Progenitor cell of endocrine pancreas (in vitro differentiated cells): ENCODE results near the gene CFTR. TPM values are rescaled to one million over a fixed set of nuclear protein-coding genes. Genes with fewer than 3 reads are reported as not detected.
A peak's percentile ranks its signal among the peaks of the same experiment; 100 is the strongest.
"Not testable (repeated sequence)": the region's sequence is repeated elsewhere in the genome, so short reads cannot be mapped to it uniquely, and the experiment has no call there.

Experiments used
- DNase-seq: peaks from one replicate; pipeline ENCODE4 v3.0.0; 2021; ENCODE audit warnings: low spot score; ENCODE audit not compliant: unreplicated experiment
- H3K27ac Mint-ChIP-seq: 2 replicates; pipeline ENCODE4 v1.8.0; 2021; ENCODE audit warnings: mild to moderate bottlenecking, moderate library complexity, mixed read lengths
- H3K27me3 Mint-ChIP-seq: 2 replicates; pipeline ENCODE4 v1.8.0; 2021; ENCODE audit warnings: mixed read lengths
- H3K36me3 Mint-ChIP-seq: 2 replicates; pipeline ENCODE4 v1.8.0; 2022; ENCODE audit warnings: mixed read lengths; ENCODE audit not compliant: insufficient read depth
- H3K4me1 Mint-ChIP-seq: 2 replicates; pipeline ENCODE4 v1.8.0; 2021; ENCODE audit warnings: low read depth, mixed read lengths
- H3K4me3 Mint-ChIP-seq: 2 replicates; pipeline ENCODE4 v1.8.0; 2021; ENCODE audit warnings: low read depth, mild to moderate bottlenecking, moderate library complexity, mixed read lengths
- H3K9me3 Mint-ChIP-seq: 2 replicates; pipeline ENCODE4 v1.8.0; 2021; ENCODE audit warnings: low read depth, mixed read lengths
- total RNA-seq: library from RNA; stranded (reverse); gene quantifications from 2 replicates; pipeline ENCODE4 v1.2.1, GENCODE V29; 2021
- TF ChIP-seq, protein P1 (sequence below): fragments of 200-600 bp; sonication (generic); IDR thresholded peaks from one replicate; pipeline ENCODE4 v1.5.0; 2021; ENCODE audit warnings: antibody characterized with exemption, mild to moderate bottlenecking; ENCODE audit not compliant: unreplicated experiment

Gene CFTR
- total RNA-seq, 1 donor from 2014 or later = 6.6 TPM

DNA sequence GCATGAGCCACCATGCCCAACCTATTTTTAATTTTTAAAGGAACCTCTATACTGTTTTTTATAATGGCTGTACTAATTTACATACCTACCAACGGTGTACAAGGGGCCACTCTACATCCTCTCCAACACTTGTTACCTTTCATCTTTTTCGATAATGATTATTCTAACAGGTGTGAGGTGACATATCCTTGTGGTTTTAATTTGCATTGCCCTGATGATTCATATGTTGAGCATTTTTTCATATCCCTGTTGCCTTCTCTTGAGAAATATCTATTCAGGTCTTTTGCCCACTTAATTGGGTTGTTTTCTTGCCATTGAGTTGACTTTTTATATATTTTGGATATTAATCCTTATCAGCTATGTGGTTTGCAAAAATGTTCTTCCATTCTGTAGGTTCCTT is 226.4 kb downstream of the CFTR start:
- no peak overlapping the region for H3K27ac Mint-ChIP-seq
- H3K27me3 Mint-ChIP-seq = no peaks in the 10 kb centered on the region
- DNase-seq = no peak
- H3K4me1 Mint-ChIP-seq = no peaks in the 10 kb centered on the region
- H3K4me3 Mint-ChIP-seq = no peak overlapping the region
- TF ChIP-seq, protein P1, sequence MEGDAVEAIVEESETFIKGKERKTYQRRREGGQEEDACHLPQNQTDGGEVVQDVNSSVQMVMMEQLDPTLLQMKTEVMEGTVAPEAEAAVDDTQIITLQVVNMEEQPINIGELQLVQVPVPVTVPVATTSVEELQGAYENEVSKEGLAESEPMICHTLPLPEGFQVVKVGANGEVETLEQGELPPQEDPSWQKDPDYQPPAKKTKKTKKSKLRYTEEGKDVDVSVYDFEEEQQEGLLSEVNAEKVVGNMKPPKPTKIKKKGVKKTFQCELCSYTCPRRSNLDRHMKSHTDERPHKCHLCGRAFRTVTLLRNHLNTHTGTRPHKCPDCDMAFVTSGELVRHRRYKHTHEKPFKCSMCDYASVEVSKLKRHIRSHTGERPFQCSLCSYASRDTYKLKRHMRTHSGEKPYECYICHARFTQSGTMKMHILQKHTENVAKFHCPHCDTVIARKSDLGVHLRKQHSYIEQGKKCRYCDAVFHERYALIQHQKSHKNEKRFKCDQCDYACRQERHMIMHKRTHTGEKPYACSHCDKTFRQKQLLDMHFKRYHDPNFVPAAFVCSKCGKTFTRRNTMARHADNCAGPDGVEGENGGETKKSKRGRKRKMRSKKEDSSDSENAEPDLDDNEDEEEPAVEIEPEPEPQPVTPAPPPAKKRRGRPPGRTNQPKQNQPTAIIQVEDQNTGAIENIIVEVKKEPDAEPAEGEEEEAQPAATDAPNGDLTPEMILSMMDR = no peak
- no peaks in the 10 kb centered on the region for H3K36me3 Mint-ChIP-seq
- peaks cover 5% of the 10 kb centered on the region for H3K9me3 Mint-ChIP-seq

DNA sequence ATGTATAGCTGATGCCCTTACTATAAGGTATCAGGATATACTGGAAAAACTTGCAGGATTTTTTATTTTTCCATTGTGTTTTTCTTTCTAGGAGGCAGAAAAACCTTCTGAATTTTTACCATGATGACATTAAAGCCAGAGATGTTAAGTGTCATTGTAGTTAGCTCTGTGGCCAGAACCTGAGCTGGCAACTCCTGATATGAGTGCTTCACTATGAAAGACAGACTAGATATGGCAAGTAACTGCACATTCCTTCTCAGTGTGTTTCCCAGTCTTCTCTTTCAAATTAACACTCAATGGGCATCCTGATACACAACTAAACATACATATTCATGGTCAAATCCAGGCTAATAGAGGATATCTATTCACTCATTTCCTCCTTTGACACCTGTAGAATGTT is 227.3 kb downstream of the CFTR start:
- no peaks in the 10 kb centered on the region for H3K36me3 Mint-ChIP-seq
- no peak for DNase-seq
- peaks cover 5% of the 10 kb centered on the region for H3K9me3 Mint-ChIP-seq
- H3K27ac Mint-ChIP-seq = no peak overlapping the region
- TF ChIP-seq, protein P1 = no peak
- H3K4me3 Mint-ChIP-seq = no peak overlapping the region
- no peaks in the 10 kb centered on the region for H3K27me3 Mint-ChIP-seq
- H3K4me1 Mint-ChIP-seq = no peaks in the 10 kb centered on the region

DNA sequence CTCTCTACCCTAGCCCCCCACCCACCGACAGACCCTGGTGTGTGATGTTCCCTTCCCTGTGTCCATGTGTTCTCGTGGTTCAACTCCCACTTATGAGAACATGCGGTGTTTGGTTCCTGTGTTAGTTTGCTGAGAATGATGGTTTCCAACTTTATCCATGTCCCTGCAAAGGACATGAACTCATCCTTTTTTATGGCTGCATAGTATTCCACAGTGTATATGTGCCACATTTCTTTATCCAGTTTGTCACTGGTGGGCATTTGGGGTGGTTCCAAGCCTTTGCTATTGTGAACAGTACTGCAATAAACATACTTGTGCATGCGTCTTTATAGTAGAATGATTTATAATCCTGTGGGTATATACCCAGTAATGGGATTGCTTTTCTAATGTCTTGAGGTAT is 228.3 kb downstream of the CFTR start:
- H3K4me3 Mint-ChIP-seq, H3K27ac Mint-ChIP-seq, DNase-seq, H3K9me3 Mint-ChIP-seq, H3K36me3 Mint-ChIP-seq, H3K27me3 Mint-ChIP-seq, H3K4me1 Mint-ChIP-seq: not testable (repeated sequence)

DNA sequence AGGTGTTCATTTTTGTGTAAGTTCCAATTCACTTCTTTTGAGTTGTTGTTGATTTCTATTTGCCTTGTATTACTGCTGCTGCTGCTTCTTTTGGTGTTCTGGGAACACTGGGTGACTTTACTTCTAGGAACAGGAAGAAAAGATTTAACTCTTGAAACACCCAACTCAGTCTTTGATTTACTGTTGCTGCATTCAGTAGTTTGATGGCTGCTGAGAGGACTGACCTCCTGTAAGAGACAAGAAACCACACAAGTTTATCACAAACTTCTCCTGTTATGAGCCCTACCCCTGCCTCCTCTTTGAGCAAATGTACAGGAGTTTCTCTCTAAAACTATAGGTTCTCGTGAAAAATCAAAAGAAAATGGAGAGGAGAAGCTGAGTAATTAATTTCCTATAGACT is 231.7 kb downstream of the CFTR start:
- peak overlapping the region; percentile 31 for H3K27ac Mint-ChIP-seq
- DNase-seq = no peak
- peaks cover 4% of the 10 kb centered on the region for H3K4me1 Mint-ChIP-seq
- H3K27me3 Mint-ChIP-seq = no peaks in the 10 kb centered on the region
- TF ChIP-seq, protein P1 = no peak
- H3K36me3 Mint-ChIP-seq = no peaks in the 10 kb centered on the region
- H3K4me3 Mint-ChIP-seq = no peak overlapping the region
- peaks cover 2% of the 10 kb centered on the region for H3K9me3 Mint-ChIP-seq

DNA sequence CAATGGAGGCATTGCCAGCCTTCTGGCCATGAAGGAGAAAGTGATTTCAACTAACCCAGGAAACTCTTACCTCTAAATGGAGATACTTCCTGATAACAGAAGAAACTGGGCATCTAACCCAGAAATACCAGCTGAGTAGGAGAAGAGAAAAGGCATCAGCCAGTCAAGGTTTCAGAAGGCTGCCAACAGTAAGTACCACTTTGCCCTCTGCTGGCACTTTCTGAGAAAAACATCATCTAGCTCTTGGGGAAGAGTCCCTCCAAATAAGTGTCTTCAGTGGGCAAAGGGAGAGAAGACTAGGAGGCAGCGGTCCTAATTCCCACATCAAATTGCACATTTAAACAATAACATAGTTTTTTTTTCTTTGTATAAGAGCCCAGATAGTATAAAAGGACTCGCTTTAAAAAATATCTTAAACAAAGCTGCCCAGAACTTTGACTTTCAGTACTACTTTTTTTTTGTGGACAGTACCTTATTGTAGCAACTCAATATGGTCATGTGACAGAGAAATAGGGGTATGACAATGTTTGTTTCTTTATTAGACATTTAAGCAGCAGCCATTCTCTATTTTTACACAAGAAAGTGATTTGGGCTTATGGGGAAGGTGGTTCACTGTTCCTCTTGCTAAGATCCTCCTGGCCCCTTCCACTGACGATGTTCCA is 236.1 kb downstream of the CFTR start:
- TF ChIP-seq, protein P1 = peak; percentile 64
- no peaks in the 10 kb centered on the region for H3K9me3 Mint-ChIP-seq
- H3K4me3 Mint-ChIP-seq = no peak overlapping the region
- no peaks in the 10 kb centered on the region for H3K27me3 Mint-ChIP-seq
- H3K4me1 Mint-ChIP-seq = peaks cover 19% of the 10 kb centered on the region
- peaks cover 3% of the 10 kb centered on the region for H3K36me3 Mint-ChIP-seq
- peak; percentile 16 for DNase-seq
- no peak overlapping the region for H3K27ac Mint-ChIP-seq

DNA sequence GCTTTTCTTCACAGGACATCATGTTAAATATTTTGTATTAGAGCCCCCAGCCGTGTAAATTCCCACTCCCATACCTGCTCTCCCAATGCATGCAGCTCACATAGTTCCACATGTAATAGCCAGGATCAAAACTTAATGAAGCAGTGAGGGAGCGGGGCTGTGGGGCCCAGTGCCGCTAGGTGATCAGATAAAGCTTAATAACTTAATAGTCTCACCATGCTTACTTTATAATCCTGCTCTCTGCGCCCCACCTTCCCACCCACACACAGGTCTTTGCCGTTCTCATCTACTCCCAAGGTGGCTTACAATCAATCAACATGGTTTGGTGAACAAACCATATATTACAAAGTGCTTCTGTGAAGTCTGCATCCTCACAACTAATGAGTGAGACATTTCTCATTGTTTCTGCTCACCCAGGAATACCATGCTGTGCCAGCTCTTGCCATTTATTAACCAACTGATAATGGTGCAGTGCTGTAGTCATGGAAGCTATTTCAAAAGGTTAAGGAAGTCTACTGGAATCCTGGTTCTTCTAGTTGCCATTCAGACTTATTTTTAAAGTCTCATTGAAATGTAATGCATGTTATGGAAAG is 237.0 kb downstream of the CFTR start:
- Mint-ChIP-seq H3K4me3 (no peak overlapping the region), H3K9me3 (no peaks in the 10 kb centered on the region), H3K27me3 (no peaks in the 10 kb centered on the region), H3K4me1 (peaks cover 19% of the 10 kb centered on the region), H3K27ac (peak overlapping the region; percentile 23), H3K36me3 (peaks cover 3% of the 10 kb centered on the region)
- TF ChIP-seq, protein P1 = no peak
- DNase-seq = no peak
